ENCODE data around the gene DENND6A.

DNA sequence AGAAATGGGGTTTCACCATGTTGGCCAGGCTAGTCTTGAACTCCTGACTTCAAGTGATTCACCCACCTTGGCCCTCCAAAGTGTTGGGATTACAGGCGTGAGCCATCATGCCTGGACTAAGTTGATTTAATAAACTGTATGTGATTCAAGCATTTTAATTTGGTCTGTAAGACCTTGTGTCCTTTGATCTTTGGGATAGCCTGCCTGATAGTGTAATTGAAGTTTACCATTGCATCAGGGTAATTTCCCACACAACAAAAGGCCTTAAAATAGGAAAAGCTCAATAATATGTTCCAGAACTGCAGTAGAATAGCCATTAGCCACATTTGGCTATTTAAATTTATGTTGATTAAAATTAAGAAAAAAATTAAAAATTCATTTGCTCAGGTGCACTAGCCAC lies 25.2 kb upstream of the DENND6A start:
- TF ChIP-seq, protein P1, sequence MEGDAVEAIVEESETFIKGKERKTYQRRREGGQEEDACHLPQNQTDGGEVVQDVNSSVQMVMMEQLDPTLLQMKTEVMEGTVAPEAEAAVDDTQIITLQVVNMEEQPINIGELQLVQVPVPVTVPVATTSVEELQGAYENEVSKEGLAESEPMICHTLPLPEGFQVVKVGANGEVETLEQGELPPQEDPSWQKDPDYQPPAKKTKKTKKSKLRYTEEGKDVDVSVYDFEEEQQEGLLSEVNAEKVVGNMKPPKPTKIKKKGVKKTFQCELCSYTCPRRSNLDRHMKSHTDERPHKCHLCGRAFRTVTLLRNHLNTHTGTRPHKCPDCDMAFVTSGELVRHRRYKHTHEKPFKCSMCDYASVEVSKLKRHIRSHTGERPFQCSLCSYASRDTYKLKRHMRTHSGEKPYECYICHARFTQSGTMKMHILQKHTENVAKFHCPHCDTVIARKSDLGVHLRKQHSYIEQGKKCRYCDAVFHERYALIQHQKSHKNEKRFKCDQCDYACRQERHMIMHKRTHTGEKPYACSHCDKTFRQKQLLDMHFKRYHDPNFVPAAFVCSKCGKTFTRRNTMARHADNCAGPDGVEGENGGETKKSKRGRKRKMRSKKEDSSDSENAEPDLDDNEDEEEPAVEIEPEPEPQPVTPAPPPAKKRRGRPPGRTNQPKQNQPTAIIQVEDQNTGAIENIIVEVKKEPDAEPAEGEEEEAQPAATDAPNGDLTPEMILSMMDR (IDR thresholded peaks at IDR 0.05), result no peak
- no peak for TF ChIP-seq POLR2A (IDR thresholded peaks at IDR 0.05)

Measured in heart left ventricle (tissue), 13 donors.